G401.6 (cell line): ENCODE measurements around the gene ALG9.
A peak's percentile ranks its signal among the peaks of the same experiment; 100 is the strongest.

Experiments
- FAIRE-seq: peaks from 2 replicates; lab custom pipeline; 2012; peaks lifted over from hg19 to GRCh38; lab: Jason Lieb, UNC

Gene ALG9

DNA sequence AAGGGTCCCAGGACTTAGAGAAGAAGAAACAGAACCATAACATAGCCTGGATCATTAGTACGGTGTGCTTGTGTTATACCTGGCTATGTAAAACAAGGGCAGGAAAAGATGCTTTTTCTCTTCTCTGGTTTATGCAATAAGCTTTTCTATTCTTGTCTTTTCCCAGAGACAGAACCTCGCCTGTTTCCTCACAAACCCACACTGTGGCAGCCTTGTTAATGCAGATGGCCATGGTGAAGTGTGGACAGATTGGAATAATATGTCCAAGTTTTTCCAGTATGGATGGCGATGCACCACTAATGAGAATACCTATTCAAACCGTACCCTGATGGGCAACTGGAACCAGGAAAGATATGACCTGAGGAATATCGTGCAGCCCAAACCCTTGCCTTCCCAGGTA, 10.8 kb upstream of the ALG9 start:
- FAIRE-seq: no peak

GRCh38 chr11:111879637-111879960, 8.2 kb upstream of the ALG9 start:
- FAIRE-seq: no peak

DNA sequence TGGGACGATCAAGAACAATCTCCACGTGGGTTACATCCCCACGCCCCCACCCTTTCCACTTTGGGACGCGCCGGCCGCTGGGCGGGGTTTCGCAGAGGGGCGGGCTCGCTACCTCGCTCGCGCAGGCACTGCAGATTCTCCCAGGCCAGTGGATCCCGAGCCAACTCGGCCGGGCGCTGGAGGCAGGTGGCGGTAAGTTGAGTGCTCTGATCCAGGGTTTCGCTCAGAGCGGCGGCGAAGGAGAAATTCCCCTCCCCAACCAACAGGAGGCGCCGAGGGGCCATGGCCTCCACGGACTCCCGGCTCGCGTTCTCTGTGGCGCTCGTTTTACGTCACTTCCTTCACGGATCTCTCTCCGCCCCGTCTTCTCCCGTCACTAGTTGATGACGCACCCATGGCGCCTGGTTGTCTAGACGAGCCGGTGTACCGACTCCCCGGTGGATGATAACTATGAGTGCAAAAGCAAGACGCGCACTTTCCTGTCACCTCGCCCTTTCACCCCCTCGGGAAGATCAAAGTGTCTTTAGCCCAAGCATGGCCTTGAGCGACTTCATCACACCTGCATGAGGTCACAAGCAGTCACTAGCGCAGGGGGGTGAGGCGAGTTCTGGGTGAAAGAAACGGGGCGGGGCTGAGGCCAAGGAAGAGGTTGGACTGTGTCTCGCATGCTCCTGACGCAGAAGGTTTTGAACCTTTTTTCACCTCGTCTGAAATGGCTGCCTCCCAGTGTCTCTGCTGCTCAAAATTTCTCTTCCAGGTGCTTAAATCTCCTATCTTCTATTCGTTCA, 7.7 kb upstream of the ALG9 start, which contains the start of the genes CFAP68 and FDXACB1:
TSS of gene CFAP68 (plus strand) at position 693 of the 788 bp plus-strand sequence. CDS start at position 713, 20 bp downstream.
TSS of gene FDXACB1 (minus strand) at position 317 of the 788 bp plus-strand sequence. CDS start at position 284, 33 bp downstream.
- FAIRE-seq: peak; percentile 97

DNA sequence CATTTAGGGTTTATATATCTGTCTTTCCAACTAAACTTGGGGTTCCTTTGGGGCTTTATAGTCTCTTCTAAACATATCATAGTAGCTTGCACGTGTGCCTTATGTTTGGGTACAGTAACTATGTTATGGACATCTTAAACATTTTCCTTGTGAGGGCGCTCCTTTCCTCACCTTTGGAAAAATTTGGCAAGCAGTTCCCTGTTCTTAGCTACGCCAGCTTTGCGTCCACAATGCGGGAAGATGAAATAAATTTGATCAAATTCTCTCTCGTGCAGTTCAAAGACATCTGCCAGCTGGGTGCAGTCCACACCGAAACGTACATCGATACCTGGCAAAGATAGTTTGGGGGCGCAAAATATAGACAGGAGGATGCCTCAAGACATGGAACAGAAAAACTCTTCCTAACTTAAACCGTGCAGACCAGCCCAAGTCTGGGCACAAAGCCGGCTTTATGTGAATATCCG, 7.0 kb upstream of the ALG9 start:
- no peak for FAIRE-seq

- no peak for FAIRE-seq
These were observed 346 bp upstream of the ALG9 start for GRCh38 chr11:111871693-111872161.

DNA sequence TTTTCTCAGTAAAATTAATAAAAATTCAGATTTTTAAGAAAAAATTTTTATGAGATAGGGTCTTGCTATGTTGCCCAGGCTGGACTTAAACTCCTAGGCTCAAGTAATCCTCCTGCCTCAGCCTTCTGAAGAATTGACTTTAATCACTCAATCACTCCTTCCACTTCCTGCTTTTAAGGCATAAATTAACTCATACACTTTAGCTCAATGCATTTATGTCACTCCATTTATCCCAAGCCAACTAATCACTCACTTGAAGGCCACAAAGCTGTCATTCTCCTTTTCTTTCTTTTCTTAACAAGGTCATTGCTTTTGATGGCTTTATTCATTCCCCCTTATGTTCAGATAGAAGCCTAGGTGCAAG, 877 bp downstream of the ALG9 start:
- no peak for FAIRE-seq

- FAIRE-seq: no peak
These were observed 1.3 kb downstream of the ALG9 start for GRCh38 chr11:111870113-111870512.

- no peak for FAIRE-seq
These were observed 11.1 kb downstream of the ALG9 start for GRCh38 chr11:111860257-111860656.

DNA sequence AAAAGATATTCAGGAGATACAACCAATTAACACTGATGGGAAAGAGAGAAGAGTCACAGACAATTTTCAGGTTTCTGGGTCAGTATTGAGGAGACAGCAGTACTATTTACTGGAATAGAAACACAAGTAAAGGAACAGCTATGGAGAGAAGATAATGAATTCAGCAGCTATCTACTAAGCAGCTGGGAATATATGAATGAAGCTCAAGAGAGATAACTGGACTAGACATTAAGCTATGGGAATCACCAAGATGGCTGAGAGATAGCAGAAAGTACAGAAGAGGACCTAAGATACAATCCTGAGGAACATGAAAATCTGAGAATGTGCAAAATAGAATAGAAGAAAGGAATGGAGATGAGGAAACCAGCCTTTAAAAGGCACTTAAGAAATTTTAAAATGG, 15.9 kb downstream of the ALG9 start:
- no peak for FAIRE-seq

DNA sequence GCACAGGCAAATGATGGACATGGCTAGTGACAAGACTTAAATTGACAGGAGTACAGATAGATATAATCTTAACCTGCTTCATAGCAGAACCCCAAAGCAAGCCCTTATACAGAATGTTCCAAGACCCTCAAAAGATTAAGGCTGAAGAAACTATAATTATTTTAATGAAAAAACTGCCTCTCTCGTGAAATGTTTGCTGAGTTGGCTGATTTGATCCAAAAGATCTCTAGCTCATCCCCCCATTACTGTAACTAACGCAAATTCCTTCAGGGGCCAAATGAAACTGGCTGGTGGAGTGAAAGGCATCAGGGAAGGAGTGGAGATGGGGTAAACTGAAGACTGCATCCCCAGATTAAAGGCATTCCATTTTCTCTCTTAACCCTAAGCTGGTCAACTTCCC, 19.3 kb downstream of the ALG9 start:
- FAIRE-seq: no peak

DNA sequence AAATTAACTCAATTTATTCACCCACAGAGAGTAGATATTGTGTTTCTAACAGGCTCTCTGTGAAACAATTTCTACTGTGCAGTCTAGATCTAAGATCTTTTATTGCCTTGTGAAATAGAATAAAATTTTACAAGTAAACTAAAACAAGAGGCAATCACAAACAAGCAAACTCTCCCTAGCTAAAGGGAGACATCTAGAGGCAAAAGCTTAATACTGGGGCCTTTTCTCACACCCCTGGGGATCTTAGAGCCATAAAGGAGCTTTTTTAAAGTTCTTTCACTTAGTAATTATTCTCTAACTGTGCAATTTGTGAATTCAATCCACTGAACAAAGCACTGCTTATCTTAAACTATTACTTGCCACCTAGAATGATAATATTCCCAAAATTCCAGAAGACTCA, 19.7 kb downstream of the ALG9 start:
- FAIRE-seq: peak; percentile 97

DNA sequence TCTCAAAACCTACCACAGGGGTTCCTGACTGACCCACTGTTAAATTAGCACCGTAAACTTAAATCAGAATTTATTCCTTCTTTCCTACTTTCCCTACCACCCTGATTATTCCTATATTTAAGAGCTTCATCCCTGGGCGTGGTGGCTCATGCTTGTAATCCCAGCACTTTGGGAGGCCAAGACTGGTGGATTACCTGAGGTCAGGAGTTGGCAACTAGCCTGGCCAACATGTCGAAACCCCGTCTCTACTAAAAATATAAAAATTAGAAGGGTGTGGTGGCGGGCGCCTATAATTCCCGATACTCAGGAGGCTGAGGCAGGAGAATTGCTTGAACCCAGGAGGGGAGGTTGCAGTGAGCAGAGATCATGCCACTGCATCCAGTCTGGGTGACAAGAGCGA, 20.3 kb downstream of the ALG9 start:
- no peak for FAIRE-seq

DNA sequence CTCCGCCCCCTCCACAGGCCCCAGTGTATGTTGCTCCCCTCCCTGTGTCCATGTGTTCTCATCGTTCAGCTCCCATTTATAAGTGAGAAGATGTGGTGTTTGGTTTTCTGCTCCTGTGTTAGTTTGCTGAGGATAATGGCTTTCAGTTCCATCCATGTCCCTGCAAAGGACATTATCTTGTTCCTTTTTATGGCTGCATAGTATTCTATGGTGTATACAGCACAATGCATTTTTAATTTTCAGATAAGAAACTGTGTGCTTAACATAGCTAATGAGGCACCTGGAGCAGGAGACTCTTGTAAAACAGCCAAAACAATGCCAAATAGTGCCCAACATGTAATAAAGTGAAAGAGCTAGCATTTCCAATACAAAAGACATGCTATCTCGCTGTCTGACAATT, 21.8 kb downstream of the ALG9 start:
- FAIRE-seq: no peak

GRCh38 chr11:111846636-111847035, 24.7 kb downstream of the ALG9 start:
- FAIRE-seq: no peak

DNA sequence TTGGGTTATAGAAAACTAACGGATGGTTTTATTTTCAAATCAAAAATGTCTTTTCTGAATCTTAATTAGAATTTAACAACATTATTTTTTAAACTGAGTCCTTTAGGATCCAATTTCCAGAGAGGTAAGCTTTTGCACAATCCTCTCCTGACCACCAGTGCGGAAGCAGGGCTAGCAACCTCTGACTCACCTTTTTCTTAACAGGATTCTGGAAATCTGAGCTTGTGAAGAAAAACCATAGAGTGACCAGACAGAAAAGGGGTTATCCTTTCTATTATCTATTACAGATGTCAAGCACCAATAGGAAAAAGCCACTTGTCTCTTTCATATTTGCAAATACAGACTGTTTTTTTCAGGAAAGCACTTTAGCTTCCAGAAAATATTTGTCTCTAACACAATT, 25.3 kb downstream of the ALG9 start:
- no peak for FAIRE-seq

GRCh38 chr11:111845276-111846028, 25.9 kb downstream of the ALG9 start:
- peak; percentile 97 for FAIRE-seq

GRCh38 chr11:111843661-111844060, 27.7 kb downstream of the ALG9 start:
- peak; percentile 28 for FAIRE-seq

DNA sequence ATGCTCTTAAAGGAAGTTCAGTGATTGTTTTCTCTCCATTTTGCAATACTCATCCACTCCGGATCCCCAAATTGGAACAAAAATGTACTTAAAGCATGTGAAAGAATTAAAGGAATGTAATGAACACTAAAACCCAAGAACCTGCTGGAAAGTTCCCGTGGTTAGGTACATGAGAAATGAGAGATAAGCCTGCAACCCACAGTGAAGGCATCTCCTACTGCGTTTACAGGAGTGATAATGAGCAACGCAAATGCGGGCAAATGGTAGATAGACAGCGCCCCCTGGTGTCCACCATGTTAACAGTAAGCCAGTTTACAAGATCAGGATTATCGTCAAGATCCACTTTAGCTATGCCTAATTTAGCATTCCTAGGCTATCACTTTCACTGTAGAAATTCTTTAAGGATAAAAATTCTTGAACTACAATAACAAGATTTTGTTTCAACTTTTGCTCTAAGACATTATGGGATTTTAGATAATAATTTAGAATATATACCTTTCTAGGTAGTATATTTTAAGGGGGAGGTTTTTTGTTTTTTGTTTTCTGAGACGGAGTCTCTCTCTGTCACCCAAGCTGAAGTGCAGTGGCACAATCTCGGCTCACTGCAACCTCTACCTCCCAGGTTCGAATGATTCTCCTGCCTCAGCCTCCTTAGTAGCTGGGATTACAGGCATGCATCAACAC, 29.9 kb downstream of the ALG9 start:
- FAIRE-seq: no peak

DNA sequence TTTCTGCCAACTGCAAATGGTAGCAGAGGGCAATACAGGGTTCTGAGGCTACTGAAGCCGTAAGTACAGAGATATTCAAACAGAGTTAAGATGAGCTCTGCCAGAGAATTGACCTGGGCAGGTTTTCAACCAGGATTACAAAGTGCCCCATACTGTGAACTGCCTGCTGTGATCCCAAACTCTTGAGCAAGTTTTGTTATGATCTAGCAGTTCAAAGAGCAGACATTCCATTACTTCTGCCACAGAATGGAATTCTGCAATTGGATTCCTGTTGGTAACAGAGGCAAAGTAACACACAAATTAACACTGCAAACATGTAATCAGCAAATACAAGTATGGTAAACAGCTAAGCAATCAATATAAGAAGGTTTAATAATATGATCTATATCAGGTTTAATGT, 31.2 kb downstream of the ALG9 start:
- FAIRE-seq: no peak

- FAIRE-seq: no peak
These were observed 33.3 kb downstream of the ALG9 start for GRCh38 chr11:111838054-111838453.

- no peak for FAIRE-seq
These were observed 34.0 kb downstream of the ALG9 start for GRCh38 chr11:111837366-111837891.

DNA sequence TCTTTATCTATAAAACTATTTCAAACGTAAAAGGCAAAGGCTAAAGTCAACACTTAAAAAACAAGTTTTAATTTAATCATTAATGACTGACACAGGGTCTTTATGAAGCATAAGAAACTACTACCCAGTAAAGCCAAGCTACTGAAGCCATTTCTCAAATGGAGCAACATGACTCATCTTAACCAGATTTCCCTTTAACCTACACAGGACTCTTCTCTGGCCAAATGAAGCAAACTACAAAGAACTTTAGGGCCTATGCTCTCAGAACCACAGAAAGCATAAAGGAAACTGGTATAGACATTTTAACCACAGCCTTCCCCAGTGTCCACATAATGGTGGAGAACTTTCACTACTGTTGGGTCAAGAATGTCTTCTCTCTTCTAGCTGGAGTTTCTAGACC, 34.7 kb downstream of the ALG9 start:
- FAIRE-seq: peak; percentile 47

DNA sequence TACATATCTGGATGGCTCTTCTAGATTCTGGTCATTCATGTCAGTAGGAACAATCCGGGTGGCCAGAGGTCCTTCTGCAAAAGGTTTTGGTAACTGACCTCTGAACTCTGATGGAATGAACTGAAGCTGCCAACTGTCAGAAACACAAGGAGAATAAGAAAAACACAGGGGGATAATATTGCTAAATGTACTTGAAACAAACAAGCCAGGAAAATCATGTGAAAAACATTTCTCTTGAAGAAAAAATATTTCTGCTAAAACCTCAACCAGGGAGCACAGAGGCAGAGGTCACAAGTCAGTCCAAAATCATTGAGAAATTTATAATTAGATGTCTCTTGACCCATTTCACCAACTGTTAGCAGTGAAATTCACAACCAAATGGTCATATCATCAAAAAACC, 35.2 kb downstream of the ALG9 start:
- FAIRE-seq: peak; percentile 34
